ENCODE results near the gene TLE5.
"Not testable (repeated sequence)": the region's sequence is repeated elsewhere in the genome, so short reads cannot be mapped to it uniquely, and the experiment has no call there.

TLE5 gene

GRCh38 chr19:3067563-3067962 lies 5.3 kb upstream of the TLE5 start:
- intact Hi-C loops (cut with DNase I) = no loop called here
- no peak for DNase-seq

- no peak for DNase-seq
- intact Hi-C loops (cut with DNase I) = no loop called here
These were observed 4.3 kb upstream of the TLE5 start for GRCh38 chr19:3066482-3067049.

- DNase-seq = no peak
- intact Hi-C loops (cut with DNase I) = no loop called here
These were observed 3.5 kb upstream of the TLE5 start for GRCh38 chr19:3065675-3066357.

- intact Hi-C loops (cut with DNase I) = no loop called here
- DNase-seq = no peak
These were observed 1.7 kb upstream of the TLE5 start for GRCh38 chr19:3064011-3064330.

- intact Hi-C loops (cut with DNase I) = no loop called here
- DNase-seq = peak in 40 of 42 donors; percentile 7 to 83 (median 61)
These were observed 823 bp downstream of the TLE5 start for GRCh38 chr19:3061182-3062161.

GRCh38 chr19:3060857-3061181 lies 1.5 kb downstream of the TLE5 start:
- intact Hi-C loops (cut with DNase I) = no loop called here

GRCh38 chr19:3059653-3060052 lies 2.6 kb downstream of the TLE5 start:
- intact Hi-C loops (cut with DNase I) = no loop called here
- DNase-seq = no peak

More at GRCh38 chr19:3060857-3061181, 1.5 kb downstream of the TLE5 start:
- DNase-seq = no peak

GRCh38 chr19:3058821-3059314 lies 3.4 kb downstream of the TLE5 start:
- intact Hi-C loops (cut with DNase I) = no loop called here
- DNase-seq = no peak

GRCh38 chr19:3058009-3058820 lies 4.1 kb downstream of the TLE5 start:
- DNase-seq = no peak
- intact Hi-C loops (cut with DNase I) = no loop called here

GRCh38 chr19:3057275-3057714 lies 5.0 kb downstream of the TLE5 start:
- peak; percentile 38 to 87 (median 70) for DNase-seq
- intact Hi-C loops (cut with DNase I) = no loop called here

GRCh38 chr19:3056417-3057088 lies 5.7 kb downstream of the TLE5 start:
- intact Hi-C loops (cut with DNase I) = no loop called here
- DNase-seq = no peak

GRCh38 chr19:3055741-3056416 lies 6.4 kb downstream of the TLE5 start:
- intact Hi-C loops (cut with DNase I) = no loop called here
- no peak for DNase-seq

- intact Hi-C loops (cut with DNase I) = no loop called here
- peak in 36 of 42 donors; percentile 31 to 85 (median 60) for DNase-seq
These were observed 7.1 kb downstream of the TLE5 start for GRCh38 chr19:3054972-3055740.

- DNase-seq = no peak
- intact Hi-C loops (cut with DNase I) = no loop called here
These were observed 7.9 kb downstream of the TLE5 start for GRCh38 chr19:3054265-3054971.

GRCh38 chr19:3053780-3054179 lies 8.5 kb downstream of the TLE5 start:
- no peak for DNase-seq
- intact Hi-C loops (cut with DNase I) = no loop called here

GRCh38 chr19:3053218-3053621 lies 9.1 kb downstream of the TLE5 start:
- intact Hi-C loops (cut with DNase I) = no loop called here
- peak in 10 of 42 donors; percentile 16 to 55 (median 26) for DNase-seq

- intact Hi-C loops (cut with DNase I) = not testable (repeated sequence)
These were observed 12.3 kb downstream of the TLE5 start for GRCh38 chr19:3050016-3050415.

More at GRCh38 chr19:3050016-3050415, 12.3 kb downstream of the TLE5 start:
- DNase-seq = not testable (repeated sequence)
